Pons (tissue), 1 donor: ENCODE measurements around the gene SGCE.
A peak's percentile ranks its signal among the peaks of the same experiment; 100 is the strongest.

ENCODE experiments used
- DNase-seq: peaks from one replicate; pipeline ENCODE4 v3.0.0-alpha.2; 2016; ENCODE audit warnings: low spot score

SGCE gene

GRCh38 chr7:94621120-94621519 is 34.8 kb downstream of the SGCE start:
- no peak for DNase-seq

GRCh38 chr7:94620703-94621118 is 35.2 kb downstream of the SGCE start:
- DNase-seq, result peak; percentile 70

- no peak for DNase-seq
Observed at GRCh38 chr7:94618126-94618525, 37.8 kb downstream of the SGCE start.

- no peak for DNase-seq
Observed at GRCh38 chr7:94616855-94617254, 39.1 kb downstream of the SGCE start.

GRCh38 chr7:94615666-94616065 is 40.3 kb downstream of the SGCE start:
- DNase-seq, result no peak

GRCh38 chr7:94612661-94613060 is 43.3 kb downstream of the SGCE start:
- DNase-seq, result no peak

- DNase-seq, result no peak
Observed at GRCh38 chr7:94612253-94612652, 43.7 kb downstream of the SGCE start.

GRCh38 chr7:94609561-94609960 is 46.4 kb downstream of the SGCE start:
- DNase-seq, result no peak

- no peak for DNase-seq
Observed at GRCh38 chr7:94605031-94605430, 50.9 kb downstream of the SGCE start.

GRCh38 chr7:94602181-94602580 is 53.8 kb downstream of the SGCE start:
- DNase-seq, result no peak

- DNase-seq, result no peak
Observed at GRCh38 chr7:94600267-94600666, 55.7 kb downstream of the SGCE start.

- no peak for DNase-seq
Observed at GRCh38 chr7:94595717-94596116, 60.2 kb downstream of the SGCE start.

GRCh38 chr7:94594882-94595281 is 61.1 kb downstream of the SGCE start:
- no peak for DNase-seq

- no peak for DNase-seq
Observed at GRCh38 chr7:94591176-94591575, 64.8 kb downstream of the SGCE start.

- no peak for DNase-seq
Observed at GRCh38 chr7:94590526-94591162, 65.3 kb downstream of the SGCE start.

GRCh38 chr7:94588075-94588474 is 67.9 kb downstream of the SGCE start:
- no peak for DNase-seq

- no peak for DNase-seq
Observed at GRCh38 chr7:94584113-94584512, 71.8 kb downstream of the SGCE start.

- DNase-seq, result no peak
Observed at GRCh38 chr7:94580601-94581000, 75.3 kb downstream of the SGCE start.

GRCh38 chr7:94579470-94579869 is 76.5 kb downstream of the SGCE start:
- DNase-seq, result no peak

GRCh38 chr7:94578614-94579013 is 77.3 kb downstream of the SGCE start:
- DNase-seq, result no peak

GRCh38 chr7:94577357-94577756 is 78.6 kb downstream of the SGCE start:
- DNase-seq, result no peak

- DNase-seq, result no peak
Observed at GRCh38 chr7:94576316-94576715, 79.6 kb downstream of the SGCE start.

- no peak for DNase-seq
Observed at GRCh38 chr7:94575646-94576045, 80.3 kb downstream of the SGCE start.

GRCh38 chr7:94571816-94572215 is 84.1 kb downstream of the SGCE start:
- DNase-seq, result no peak

- DNase-seq, result no peak
Observed at GRCh38 chr7:94567396-94567795, 88.5 kb downstream of the SGCE start.
